Naive thymus-derived CD4-positive, alpha-beta T cell (primary cell): ENCODE measurements around the gene PTPRT. TPM values are rescaled to one million over a fixed set of nuclear protein-coding genes. Genes with fewer than 3 reads are reported as not detected.

ENCODE experiments used
- ATAC-seq: fragments of 150-1000 bp; cut with Tn5 transposase; 2 replicates; pipeline ENCODE4 v1.10.0; 2021; ENCODE audit warnings: mild to moderate bottlenecking, moderate library complexity
- CTCF ChIA-PET: fragments of 350-600 bp; sonication (Branson Sonifier 250); formaldehyde crosslinking; loops from one replicate; lab custom pipeline; 2021; ENCODE audit warnings: antibody characterized with exemption; lab: Charles Lee
- POLR2A ChIA-PET: fragments of 350-600 bp; sonication (Branson Sonifier 250); formaldehyde crosslinking; loops from one replicate; lab custom pipeline; 2021; ENCODE audit warnings: antibody characterized with exemption, inconsistent platforms; lab: Charles Lee
- DNase-seq, 9 donors: peaks; one replicate each; pipeline versions ENCODE4 v3.0.0 to v3.0.0-alpha.2; 2020 to 2022; ENCODE audit warnings: mixed read lengths in 1 of 9
- H3K27ac ChIP-seq: one replicate; pipeline ENCODE4 v1.7.0; 2013; ENCODE audit warnings: mild to moderate bottlenecking, low read depth, low read length, moderate library complexity
- H3K27me3 ChIP-seq, 2 donors: one replicate each; pipeline ENCODE4 v1.7.0; 2013; ENCODE audit warnings: low read length in 2 of 2, mild to moderate bottlenecking in 2 of 2, moderate library complexity in 2 of 2; ENCODE audit not compliant: control insufficient read depth in 2 of 2, insufficient read depth in 2 of 2
- H3K36me3 ChIP-seq, 3 experiments: 1 replicate in 2 of 3; 2 replicates in 1 of 3; pipeline ENCODE4 v1.7.0; 2013; ENCODE audit warnings: low read length in 3 of 3, mild to moderate bottlenecking in 3 of 3, moderate library complexity in 1 of 3; ENCODE audit not compliant: insufficient read depth in 3 of 3, control insufficient read depth in 2 of 3
- H3K4me1 ChIP-seq, 2 donors: one replicate each; pipeline ENCODE4 v1.7.0; 2013; ENCODE audit warnings: low read length in 2 of 2, mild to moderate bottlenecking in 2 of 2, moderate library complexity in 1 of 2; ENCODE audit not compliant: control insufficient read depth in 2 of 2, insufficient read depth in 2 of 2
- H3K4me3 ChIP-seq: 2 replicates; pipeline ENCODE4 v1.7.0; 2013; ENCODE audit warnings: mild to moderate bottlenecking, low read length
- H3K9me3 ChIP-seq, 3 experiments: 1 replicate in 2 of 3; 2 replicates in 1 of 3; pipeline ENCODE4 v1.7.0; 2013; ENCODE audit warnings: low read length in 3 of 3; ENCODE audit not compliant: control insufficient read depth in 2 of 3
- H3K27ac Mint-ChIP-seq, 9 donors: one replicate each; pipeline ENCODE4 v1.8.0; 2020 to 2022; ENCODE audit warnings: mixed read lengths in 9 of 9, mild to moderate bottlenecking in 8 of 9, moderate library complexity in 5 of 9, inconsistent platforms in 2 of 9
- H3K27me3 Mint-ChIP-seq, 5 donors: one replicate each; pipeline ENCODE4 v1.8.0; 2021 to 2022; ENCODE audit warnings: mixed read lengths in 5 of 5, mild to moderate bottlenecking in 1 of 5
- H3K36me3 Mint-ChIP-seq, 5 donors: one replicate each; pipeline ENCODE4 v1.8.0; 2020 to 2022; ENCODE audit warnings: mixed read lengths in 5 of 5, mild to moderate bottlenecking in 3 of 5, inconsistent platforms in 1 of 5
- H3K4me1 Mint-ChIP-seq, 7 donors: one replicate each; pipeline ENCODE4 v1.8.0; 2020 to 2022; ENCODE audit warnings: mixed read lengths in 7 of 7, mild to moderate bottlenecking in 3 of 7, inconsistent platforms in 1 of 7
- H3K4me3 Mint-ChIP-seq, 10 donors: one replicate each; pipeline ENCODE4 v1.8.0; 2020 to 2022; ENCODE audit warnings: mild to moderate bottlenecking in 10 of 10, mixed read lengths in 10 of 10, moderate library complexity in 6 of 10, inconsistent platforms in 2 of 10
- H3K9me3 Mint-ChIP-seq, 11 donors: one replicate each; pipeline ENCODE4 v1.8.0; 2020 to 2022; ENCODE audit warnings: mixed read lengths in 11 of 11, mild to moderate bottlenecking in 4 of 11, inconsistent platforms in 1 of 11, moderate library complexity in 1 of 11
- intact Hi-C, 2 donors: fragments of 100-400 bp; cut with micrococcal nuclease; formaldehyde crosslinking; loops; one replicate each; pipeline ENCODE4 v1.15.1; 2023
- polyA plus RNA-seq, 2 donors: library from polyadenylated mRNA; unstranded; fragments of 300-500 nt; fragmentation: Illumina TruSeq; gene quantifications; one replicate each; pipeline ENCODE4 v1.2.3, GENCODE V29; 2021
- total RNA-seq, 6 experiments: library from RNA in 5 of 6; stranded (reverse) in 5 of 6; gene quantifications; 1 replicate in 5 of 6; 2 replicates in 1 of 6; pipeline ENCODE4 v1.2.3 and lab custom pipeline; 2021 to 2026

The PTPRT gene
- total and polyA plus RNA-seq, 7 experiments from 2014 or later, result not detected

DNA sequence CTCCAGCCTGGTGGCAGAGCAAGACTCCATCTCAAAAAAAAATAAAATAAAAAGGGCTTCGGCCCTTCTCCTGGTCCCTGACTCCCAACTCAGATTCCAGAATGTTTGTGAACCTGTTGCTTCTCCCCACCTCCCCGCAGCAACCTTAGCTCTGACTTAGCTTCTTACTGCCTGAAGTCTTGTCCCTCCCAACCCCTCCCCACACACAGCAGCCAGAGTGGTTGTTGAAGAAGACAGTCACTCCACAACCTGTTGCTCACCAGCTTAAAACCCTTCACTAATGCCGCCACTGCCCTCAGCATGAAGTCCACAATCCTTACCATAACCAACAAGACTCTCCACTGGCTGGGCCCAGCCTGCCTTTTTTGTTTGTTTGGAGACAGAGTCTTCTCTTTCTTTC lies 6.5 kb upstream of the PTPRT start:
- ATAC-seq, result no peak
- H3K9me3 ChIP-seq, result no peaks in the 10 kb centered on the region
- Mint-ChIP-seq H3K4me1 (peaks cover 0 to under 1% (median 0%) of the 10 kb centered on the region in 7 donors), H3K36me3 (no peaks in the 10 kb centered on the region), H3K27me3 (peaks cover 9 to 21% (median 18%) of the 10 kb centered on the region in 5 donors), H3K27ac (no peak overlapping the region), H3K9me3 (peaks cover 0 to 8% (median 0%) of the 10 kb centered on the region in 11 donors), H3K4me3 (no peak overlapping the region)
- intact Hi-C loops, result no loop called here
- ChIA-PET CTCF (no interaction called here), POLR2A (no interaction called here)
- no peak overlapping the region for H3K4me3 ChIP-seq
- no peaks in the 10 kb centered on the region for H3K27me3 ChIP-seq
- H3K4me1 ChIP-seq, result no peaks in the 10 kb centered on the region
- H3K27ac ChIP-seq, result no peak overlapping the region
- DNase-seq, result no peak
- H3K36me3 ChIP-seq, result no peaks in the 10 kb centered on the region

DNA sequence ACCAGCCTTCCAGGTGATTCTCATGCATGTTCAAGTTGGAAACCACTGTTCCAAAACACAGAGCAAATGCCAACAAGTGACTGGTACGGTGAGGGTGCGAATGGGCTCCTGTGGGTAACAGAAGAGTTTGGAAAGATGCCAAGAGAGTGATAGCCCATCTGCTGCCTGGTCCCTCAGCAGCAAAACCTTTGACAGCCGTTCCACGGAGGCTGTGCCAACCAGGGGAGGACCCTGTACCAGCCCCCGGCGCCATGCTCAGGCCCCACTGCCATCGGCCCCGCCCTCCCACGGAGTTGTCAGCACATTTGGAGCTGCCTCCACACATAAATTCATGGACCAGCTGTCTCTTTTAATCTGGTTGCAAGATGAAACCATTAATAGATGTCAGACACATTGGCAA lies 4.4 kb upstream of the PTPRT start:
- no peaks in the 10 kb centered on the region for H3K9me3 ChIP-seq
- H3K27ac ChIP-seq, result no peak overlapping the region
- H3K36me3 ChIP-seq, result no peaks in the 10 kb centered on the region
- Mint-ChIP-seq H3K4me3 (no peak overlapping the region), H3K9me3 (peaks cover 0 to 8% (median 0%) of the 10 kb centered on the region in 11 donors), H3K4me1 (peaks cover 0 to 5% (median 0%) of the 10 kb centered on the region in 7 donors), H3K27me3 (peaks cover 20 to 33% (median 24%) of the 10 kb centered on the region in 5 donors), H3K27ac (no peak overlapping the region), H3K36me3 (no peaks in the 10 kb centered on the region)
- intact Hi-C loops, result no loop called here
- no peaks in the 10 kb centered on the region for H3K27me3 ChIP-seq
- H3K4me3 ChIP-seq, result no peak overlapping the region
- CTCF ChIA-PET, result no interaction called here
- ATAC-seq, result no peak
- no peaks in the 10 kb centered on the region for H3K4me1 ChIP-seq
- POLR2A ChIA-PET, result no interaction called here
- no peak for DNase-seq

DNA sequence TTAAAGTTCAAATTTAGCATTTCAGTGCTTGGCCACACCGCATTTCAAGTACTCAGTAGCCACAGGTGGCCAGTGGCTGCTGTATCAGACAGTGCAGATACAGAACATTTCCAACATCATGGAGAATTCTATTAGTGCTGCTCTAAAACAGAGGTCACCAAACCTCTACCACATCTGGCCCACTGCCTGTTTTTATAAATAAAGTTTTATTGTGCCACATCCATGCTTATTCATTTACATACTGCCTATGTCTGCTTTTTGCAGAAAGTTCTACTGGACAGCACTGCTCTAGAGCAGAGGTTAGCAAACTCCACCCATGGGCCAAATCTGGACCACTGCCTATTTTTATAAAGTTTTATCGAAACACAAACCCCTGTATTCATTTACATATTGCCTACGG lies 3.7 kb upstream of the PTPRT start:
- Histone ChIP-seq H3K27me3 (no peaks in the 10 kb centered on the region), H3K27ac (no peak overlapping the region), H3K9me3 (no peaks in the 10 kb centered on the region), H3K36me3 (no peaks in the 10 kb centered on the region), H3K4me1 (no peaks in the 10 kb centered on the region), H3K4me3 (no peak overlapping the region)
- DNase-seq (no peak), ATAC-seq (no peak)
- Mint-ChIP-seq H3K4me1 (peaks cover 0 to 5% (median under 1%) of the 10 kb centered on the region in 7 donors), H3K4me3 (no peak overlapping the region), H3K36me3 (no peaks in the 10 kb centered on the region), H3K27ac (no peak overlapping the region), H3K27me3 (peaks cover 25 to 38% (median 25%) of the 10 kb centered on the region in 5 donors), H3K9me3 (peaks cover 0 to 6% (median 0%) of the 10 kb centered on the region in 11 donors)
- ChIA-PET CTCF (no interaction called here), POLR2A (no interaction called here)
- intact Hi-C loops, result no loop called here

DNA sequence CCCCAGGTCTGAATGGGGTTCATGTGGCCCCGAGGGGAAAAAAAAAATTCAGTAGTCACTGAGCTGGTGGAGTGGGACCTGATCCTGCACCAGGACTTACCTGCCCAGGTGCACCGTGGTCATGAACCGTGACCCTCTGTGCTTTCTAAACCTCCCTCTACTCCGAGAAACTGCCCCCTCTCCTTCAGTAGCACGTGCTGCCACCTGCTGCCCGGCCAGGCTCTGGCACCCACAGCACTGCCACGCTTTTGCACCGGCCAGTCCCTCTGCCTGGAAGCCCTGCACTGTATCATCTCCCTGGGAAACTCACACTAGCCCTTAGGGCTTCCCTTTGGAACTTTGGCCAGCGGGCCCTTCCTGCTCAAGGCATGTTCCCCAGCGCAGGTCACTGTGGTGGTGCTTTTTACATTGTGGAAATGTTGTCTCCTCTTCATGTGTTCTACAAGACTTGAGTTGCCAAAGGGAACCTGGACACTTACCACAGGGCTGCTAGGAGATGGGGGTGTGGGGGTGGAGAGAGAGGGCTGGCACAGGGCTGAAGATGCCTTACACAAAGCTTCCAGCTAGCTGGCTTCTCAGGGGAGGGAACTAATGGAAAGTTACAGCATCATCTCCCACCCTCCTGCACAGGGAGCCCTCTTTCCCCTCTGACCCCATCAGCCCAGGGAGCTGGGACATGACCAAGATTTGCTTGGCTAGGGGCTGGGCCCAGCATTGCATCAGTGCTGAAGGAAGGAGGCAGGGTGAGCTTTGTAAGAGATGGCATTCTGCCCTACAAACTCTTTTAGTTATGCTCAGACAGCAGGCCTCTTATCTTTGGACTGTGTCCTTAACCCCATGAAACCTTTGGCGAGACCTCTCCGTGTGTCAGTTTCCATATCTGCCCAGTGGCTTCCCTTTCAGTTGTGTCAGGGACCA lies 2.5 kb upstream of the PTPRT start:
- POLR2A ChIA-PET, result no interaction called here

DNA sequence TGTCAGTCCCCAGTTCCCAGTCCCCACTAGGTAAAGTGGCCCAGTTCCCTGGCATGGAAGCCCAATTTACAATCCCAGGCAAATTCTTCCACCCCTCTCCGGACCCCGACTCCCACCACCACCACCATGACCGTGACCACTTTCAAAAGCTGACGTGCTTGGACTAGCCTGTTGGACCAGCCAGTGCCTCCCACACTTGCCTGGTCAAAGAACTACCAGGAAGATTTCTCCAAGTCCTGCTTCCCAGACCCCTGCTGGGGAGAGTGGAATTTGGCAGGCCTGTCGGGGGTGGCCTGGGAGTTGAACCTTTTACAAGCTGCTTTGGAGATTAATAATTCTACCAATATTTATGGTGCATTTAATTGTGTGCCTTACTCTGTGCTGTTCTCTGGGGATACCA lies 1.4 kb upstream of the PTPRT start:
- H3K4me1 Mint-ChIP-seq, result peaks cover 0 to 11% (median 7%) of the 10 kb centered on the region in 7 donors
- peaks cover 44 to 54% (median 48%) of the 10 kb centered on the region in 5 donors for H3K27me3 Mint-ChIP-seq

More for the DNA sequence above, 2.5 kb upstream of the PTPRT start:
- CTCF ChIA-PET, result no interaction called here
- peaks cover 0 to 11% (median 7%) of the 10 kb centered on the region in 7 donors for H3K4me1 Mint-ChIP-seq
- no peak overlapping the region for H3K27ac ChIP-seq
- H3K4me3 ChIP-seq, result no peak overlapping the region
- H3K4me3 Mint-ChIP-seq, result peak overlapping the region in 1 of 10 donors; percentile 30
- ATAC-seq (no peak), DNase-seq (no peak)
- H3K36me3 ChIP-seq, result no peaks in the 10 kb centered on the region
- peaks cover 37 to 49% (median 38%) of the 10 kb centered on the region in 5 donors for H3K27me3 Mint-ChIP-seq
- intact Hi-C loops, result no loop called here
- H3K9me3 ChIP-seq, result no peaks in the 10 kb centered on the region
- H3K27me3 ChIP-seq, result peaks cover 0 to 4% of the 10 kb centered on the region in 2 donors
- peaks cover 0 to 5% (median 0%) of the 10 kb centered on the region in 11 donors for H3K9me3 Mint-ChIP-seq
- no peaks in the 10 kb centered on the region for H3K36me3 Mint-ChIP-seq
- no peaks in the 10 kb centered on the region for H3K4me1 ChIP-seq
- no peak overlapping the region for H3K27ac Mint-ChIP-seq

DNA sequence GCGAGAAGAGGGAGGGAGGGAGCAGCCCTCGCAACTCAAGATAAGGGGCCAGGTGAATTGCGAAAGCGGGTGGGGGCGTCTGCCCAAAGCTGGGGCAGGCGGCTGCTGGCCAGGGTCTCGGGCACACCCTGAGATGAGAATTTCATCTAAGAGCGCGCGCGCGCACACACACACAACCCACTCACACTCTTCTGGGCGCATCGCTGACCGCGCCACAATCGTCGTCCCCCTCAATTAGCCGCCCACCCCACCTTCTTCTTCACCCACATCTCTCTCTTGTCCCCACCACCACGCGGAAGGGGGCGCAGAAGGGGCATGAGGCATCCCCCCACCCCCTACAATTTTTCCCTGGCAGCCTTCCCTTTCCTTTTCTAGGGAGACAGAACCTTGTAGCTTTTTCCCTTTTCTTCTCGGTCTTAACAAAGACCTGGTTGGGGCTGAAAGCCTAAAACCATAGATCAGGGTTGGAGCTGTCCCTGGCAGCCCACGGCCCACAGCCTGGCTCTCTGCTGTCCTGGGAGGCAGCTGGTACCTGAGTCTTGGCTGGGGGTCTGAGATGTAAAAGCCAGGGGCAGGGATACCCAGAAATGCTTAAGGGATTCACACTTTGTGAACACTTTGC lies 737 bp upstream of the PTPRT start:
- no peak for ATAC-seq
- Mint-ChIP-seq H3K4me1 (peaks cover 0 to 11% (median 7%) of the 10 kb centered on the region in 7 donors), H3K36me3 (no peaks in the 10 kb centered on the region), H3K9me3 (peaks cover 0 to 7% (median 0%) of the 10 kb centered on the region in 11 donors), H3K27me3 (peaks cover 44 to 57% (median 53%) of the 10 kb centered on the region in 5 donors), H3K27ac (peak overlapping the region in 1 of 9 donors; percentile 52), H3K4me3 (peak overlapping the region in 2 of 10 donors; percentile 20 to 63)
- ChIA-PET CTCF (no interaction called here), POLR2A (no interaction called here)
- H3K9me3 ChIP-seq, result no peaks in the 10 kb centered on the region
- H3K4me3 ChIP-seq, result no peak overlapping the region
- intact Hi-C loops, result no loop called here
- peaks cover 0 to 4% of the 10 kb centered on the region in 2 donors for H3K27me3 ChIP-seq
- no peak overlapping the region for H3K27ac ChIP-seq
- no peaks in the 10 kb centered on the region for H3K4me1 ChIP-seq
- no peak for DNase-seq
- H3K36me3 ChIP-seq, result no peaks in the 10 kb centered on the region

More for the DNA sequence above, 1.4 kb upstream of the PTPRT start:
- CTCF ChIA-PET, result no interaction called here
- Mint-ChIP-seq H3K36me3 (no peaks in the 10 kb centered on the region), H3K4me3 (no peak overlapping the region), H3K9me3 (peaks cover 0 to 7% (median 0%) of the 10 kb centered on the region in 11 donors), H3K27ac (no peak overlapping the region)
- POLR2A ChIA-PET, result no interaction called here
- no peaks in the 10 kb centered on the region for H3K36me3 ChIP-seq
- H3K9me3 ChIP-seq, result no peaks in the 10 kb centered on the region
- no peak for DNase-seq
- peaks cover 0 to 4% of the 10 kb centered on the region in 2 donors for H3K27me3 ChIP-seq
- no peak overlapping the region for H3K27ac ChIP-seq
- no peaks in the 10 kb centered on the region for H3K4me1 ChIP-seq
- no peak for ATAC-seq
- intact Hi-C loops, result no loop called here
- no peak overlapping the region for H3K4me3 ChIP-seq
